GM12864 (cell line): ENCODE data around the gene PRKAB1.

Experiments used
- DNase-seq: peaks from one replicate; pipeline ENCODE4 v3.0.0-alpha.2; 2011; ENCODE audit warnings: low read depth
- H3K4me3 ChIP-seq: 2 replicates; pipeline ENCODE4 v1.5.1; 2011; ENCODE audit warnings: mild to moderate bottlenecking, low read depth, low read length, control low read depth
- TF ChIP-seq, protein P1 (sequence below): IDR thresholded peaks from 2 replicates; pipeline ENCODE4 v1.5.1; 2011; ENCODE audit warnings: low read depth, mild to moderate bottlenecking, moderate library complexity, low read length, control low read depth, inconsistent platforms; ENCODE audit errors: missing control alignments

Gene PRKAB1

DNA sequence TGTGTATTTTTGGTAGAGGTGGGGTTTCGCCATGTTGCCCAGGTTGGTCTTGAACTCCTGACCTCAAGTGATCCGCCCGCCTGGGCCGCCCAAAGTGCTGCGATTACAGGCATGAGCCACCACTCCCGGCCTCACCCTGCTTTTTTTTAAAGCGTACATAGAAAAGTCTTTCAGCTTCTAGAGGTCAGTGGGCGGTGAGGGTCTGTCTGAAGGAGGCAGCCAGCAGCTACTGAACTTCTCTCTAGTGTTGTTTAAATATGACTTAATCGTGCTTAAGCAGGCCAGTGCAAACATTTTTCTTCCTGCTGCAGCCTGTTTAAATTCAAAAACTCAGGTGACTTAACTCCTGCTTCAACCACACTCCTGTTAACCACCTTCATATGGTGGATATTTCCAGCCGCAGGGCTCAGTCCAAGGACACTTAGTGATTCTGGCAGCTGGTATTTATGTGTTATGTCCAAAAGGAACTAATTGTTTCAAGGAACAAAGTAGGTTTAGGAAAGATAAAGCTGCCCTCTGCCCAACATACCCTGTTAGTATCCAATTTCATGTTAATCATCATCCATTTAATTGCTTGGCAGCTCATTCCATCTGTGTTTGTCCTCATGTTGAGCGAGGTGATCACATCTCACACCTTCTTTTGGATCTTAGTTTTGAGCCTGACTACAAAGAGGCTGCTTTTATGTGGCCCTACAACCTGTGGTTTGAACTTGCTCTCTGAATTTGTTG lies 2.0 kb downstream of the PRKAB1 start:
- DNase-seq: no peak
- TF ChIP-seq, protein P1, sequence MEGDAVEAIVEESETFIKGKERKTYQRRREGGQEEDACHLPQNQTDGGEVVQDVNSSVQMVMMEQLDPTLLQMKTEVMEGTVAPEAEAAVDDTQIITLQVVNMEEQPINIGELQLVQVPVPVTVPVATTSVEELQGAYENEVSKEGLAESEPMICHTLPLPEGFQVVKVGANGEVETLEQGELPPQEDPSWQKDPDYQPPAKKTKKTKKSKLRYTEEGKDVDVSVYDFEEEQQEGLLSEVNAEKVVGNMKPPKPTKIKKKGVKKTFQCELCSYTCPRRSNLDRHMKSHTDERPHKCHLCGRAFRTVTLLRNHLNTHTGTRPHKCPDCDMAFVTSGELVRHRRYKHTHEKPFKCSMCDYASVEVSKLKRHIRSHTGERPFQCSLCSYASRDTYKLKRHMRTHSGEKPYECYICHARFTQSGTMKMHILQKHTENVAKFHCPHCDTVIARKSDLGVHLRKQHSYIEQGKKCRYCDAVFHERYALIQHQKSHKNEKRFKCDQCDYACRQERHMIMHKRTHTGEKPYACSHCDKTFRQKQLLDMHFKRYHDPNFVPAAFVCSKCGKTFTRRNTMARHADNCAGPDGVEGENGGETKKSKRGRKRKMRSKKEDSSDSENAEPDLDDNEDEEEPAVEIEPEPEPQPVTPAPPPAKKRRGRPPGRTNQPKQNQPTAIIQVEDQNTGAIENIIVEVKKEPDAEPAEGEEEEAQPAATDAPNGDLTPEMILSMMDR: no peak
- peak overlapping the region; percentile 54 for H3K4me3 ChIP-seq

DNA sequence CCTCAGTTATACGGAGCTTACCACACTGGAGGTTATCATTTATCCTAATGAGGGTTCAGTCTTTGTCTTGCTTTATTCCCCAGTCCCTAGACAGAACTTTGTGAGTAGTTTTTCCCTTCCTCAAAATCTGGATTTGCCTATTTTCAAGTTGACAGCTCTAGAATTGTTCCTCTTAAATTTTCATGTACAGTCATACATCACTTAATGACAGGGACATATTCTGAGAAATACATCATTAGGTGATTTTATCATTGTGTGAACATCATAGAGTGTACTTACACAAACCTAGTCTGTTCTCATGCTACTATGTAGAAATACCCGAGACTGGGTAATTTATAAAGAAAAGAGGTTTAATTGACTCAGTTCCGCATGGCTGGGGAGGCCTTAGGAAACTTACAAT lies 3.1 kb downstream of the PRKAB1 start:
- no peak for DNase-seq
- no peak overlapping the region for H3K4me3 ChIP-seq
- TF ChIP-seq, protein P1: no peak

DNA sequence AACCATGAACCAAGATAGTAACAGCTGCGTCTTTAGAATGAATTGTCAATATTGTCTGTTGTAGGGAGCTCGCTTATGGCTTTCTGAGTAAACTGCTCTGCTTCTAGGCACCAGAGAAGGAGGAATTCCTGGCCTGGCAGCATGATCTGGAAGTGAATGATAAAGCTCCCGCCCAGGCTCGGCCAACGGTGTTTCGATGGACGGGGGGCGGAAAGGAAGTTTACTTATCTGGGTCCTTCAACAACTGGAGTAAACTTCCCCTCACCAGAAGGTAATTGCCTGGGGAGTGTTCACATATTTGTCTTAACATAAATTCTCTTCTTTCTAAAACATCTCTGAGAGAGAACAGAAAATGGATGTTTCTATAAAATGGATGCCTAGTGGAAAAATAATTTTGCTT lies 4.3 kb downstream of the PRKAB1 start:
- TF ChIP-seq, protein P1: no peak
- H3K4me3 ChIP-seq: no peak overlapping the region
- DNase-seq: no peak

DNA sequence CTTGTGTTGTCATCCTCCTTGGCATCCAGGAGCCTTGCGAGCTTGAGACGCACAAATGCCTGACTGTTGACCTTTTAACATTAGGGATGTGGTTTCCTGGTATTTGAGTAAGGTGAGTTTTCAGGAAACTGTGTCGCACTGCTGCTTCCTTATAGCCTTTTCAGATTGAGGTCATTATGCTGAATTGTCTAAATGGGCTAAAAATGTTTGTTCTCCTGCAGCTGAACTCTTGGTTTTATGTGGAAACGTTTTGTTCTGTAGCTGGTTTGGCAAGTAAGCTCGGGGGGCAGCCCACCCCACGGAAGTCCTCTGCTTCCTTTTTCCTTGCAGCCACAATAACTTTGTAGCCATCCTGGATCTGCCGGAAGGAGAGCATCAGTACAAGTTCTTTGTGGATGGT lies 5.7 kb downstream of the PRKAB1 start:
- DNase-seq: no peak
- TF ChIP-seq, protein P1: no peak
- H3K4me3 ChIP-seq: no peak overlapping the region

DNA sequence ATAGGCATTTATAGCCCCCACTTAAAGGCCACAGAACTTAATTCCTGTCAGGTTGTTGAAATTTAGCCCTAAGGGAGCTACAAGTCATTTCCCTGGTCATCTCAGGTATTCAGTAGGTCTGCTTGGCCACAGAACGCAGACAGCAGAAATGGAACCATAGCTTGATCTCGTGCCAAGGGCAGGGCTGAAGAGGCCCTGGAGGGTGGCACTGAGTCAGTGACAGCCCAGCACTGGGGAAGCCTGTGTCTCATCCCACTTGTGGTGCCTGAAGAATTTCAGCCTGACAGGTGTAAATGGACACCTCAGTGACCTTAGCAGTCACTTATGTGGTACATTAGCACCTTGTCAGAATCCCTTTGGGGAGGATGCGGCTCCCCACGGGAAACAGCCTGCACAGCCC lies 6.6 kb downstream of the PRKAB1 start:
- no peak overlapping the region for H3K4me3 ChIP-seq
- no peak for DNase-seq
- TF ChIP-seq, protein P1: no peak

DNA sequence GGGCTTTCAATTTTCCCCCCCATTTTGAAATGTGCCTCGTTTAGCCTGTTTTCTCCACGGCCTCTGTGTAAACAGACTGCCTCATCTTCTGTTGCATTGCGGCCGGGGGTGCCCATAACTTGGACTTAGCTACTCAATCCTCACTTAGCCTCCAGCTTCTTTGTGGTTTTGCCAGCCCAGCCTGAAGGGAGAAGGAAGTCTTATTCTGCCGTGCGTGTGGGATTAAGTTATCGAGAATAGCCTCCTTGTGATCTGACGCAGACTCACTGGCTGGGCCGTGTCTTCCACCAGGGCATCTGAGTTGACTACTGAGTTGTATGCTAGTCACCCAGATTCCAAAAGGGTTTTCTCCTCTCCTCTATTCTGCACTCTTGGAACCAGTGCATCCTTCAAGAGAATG lies 8.1 kb downstream of the PRKAB1 start:
- TF ChIP-seq, protein P1: no peak
- no peak for DNase-seq

DNA sequence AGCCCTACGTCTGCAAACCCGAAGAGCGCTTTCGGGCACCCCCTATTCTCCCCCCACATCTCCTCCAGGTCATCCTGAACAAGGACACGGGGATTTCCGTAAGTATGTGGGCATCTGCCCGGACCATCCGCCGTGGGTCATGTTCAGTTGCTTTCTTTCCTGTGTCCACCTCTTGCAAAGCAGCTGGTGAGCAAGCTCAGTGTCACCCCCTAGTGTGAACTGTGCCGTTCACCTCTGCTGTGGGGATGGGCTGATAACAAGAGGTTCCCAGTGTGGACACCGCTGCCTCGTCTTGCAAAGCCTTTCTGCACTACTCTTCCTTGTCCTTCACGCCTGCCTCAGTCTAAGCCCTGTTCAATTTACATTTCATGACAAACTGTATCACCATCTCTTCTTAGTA lies 8.6 kb downstream of the PRKAB1 start:
- H3K4me3 ChIP-seq: no peak overlapping the region
- DNase-seq: no peak
- TF ChIP-seq, protein P1: no peak

More for the DNA sequence above, 8.1 kb downstream of the PRKAB1 start:
- H3K4me3 ChIP-seq: no peak overlapping the region
